Measurements from ENCODE around the gene CNPY4. TPM values are rescaled to one million over a fixed set of nuclear protein-coding genes. Genes with fewer than 3 reads are reported as not detected.

CNPY4 gene
- total and polyA plus RNA-seq, 10 of the 15 experiments (the other 5 are each of a cell fraction or from before 2014, with no cell fraction given) = 2.5 to 9.2 (median 6.8) TPM

DNA sequence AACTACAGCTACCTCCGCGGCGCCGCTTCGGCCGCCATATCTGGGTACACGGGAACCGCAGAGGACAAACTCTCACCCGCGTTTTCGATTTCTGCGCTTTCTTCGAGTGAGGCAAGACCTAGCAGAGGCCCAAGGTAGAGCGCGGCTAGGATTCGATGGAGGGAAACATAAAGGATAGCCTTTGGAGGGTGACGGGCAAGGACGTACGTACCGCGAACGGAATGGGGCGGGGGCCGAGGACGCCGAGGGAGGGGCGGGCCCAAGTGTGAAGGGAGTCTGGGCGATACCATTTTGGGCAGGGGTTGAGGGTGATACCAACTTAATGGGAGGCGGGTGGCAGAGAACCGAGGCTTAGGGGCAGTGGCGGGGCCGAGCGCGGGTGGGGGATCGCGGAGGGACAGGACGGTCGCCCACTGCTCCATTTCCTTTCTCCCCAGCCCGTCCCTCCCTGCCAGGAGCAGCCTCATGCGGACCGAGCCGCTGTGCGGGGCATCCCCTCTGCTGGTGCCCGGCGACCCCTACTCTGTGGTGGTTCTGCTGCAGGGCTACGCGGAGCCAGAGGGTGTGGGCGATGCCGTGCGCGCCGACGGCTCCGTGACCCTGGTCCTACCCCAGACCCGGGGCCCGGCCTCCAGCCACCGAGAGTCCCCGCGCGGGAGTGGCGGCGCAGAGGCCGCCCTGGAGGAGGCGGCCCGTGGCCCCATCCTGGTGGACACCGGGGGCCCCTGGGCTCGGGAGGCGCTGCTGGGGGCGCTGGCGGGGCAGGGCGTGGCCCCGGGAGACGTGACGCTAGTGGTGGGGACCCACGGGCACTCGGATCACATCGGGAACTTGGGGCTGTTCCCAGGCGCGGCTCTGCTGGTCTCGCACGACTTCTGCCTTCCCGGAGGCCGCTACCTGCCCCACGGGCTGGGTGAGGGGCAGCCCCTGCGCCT, 7.8 kb downstream of the CNPY4 start, which contains the start of gene MBLAC1 (continued):
- TF ChIP-seq, protein P1, sequence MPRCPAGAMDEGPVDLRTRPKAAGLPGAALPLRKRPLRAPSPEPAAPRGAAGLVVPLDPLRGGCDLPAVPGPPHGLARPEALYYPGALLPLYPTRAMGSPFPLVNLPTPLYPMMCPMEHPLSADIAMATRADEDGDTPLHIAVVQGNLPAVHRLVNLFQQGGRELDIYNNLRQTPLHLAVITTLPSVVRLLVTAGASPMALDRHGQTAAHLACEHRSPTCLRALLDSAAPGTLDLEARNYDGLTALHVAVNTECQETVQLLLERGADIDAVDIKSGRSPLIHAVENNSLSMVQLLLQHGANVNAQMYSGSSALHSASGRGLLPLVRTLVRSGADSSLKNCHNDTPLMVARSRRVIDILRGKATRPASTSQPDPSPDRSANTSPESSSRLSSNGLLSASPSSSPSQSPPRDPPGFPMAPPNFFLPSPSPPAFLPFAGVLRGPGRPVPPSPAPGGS (IDR thresholded peaks at IDR 0.05; ENCODE audit: borderline replicate concordance, insufficient read depth, low read depth, low read length, poor library complexity, severe bottlenecking) = no peak
- peak; percentile 79 for TF ChIP-seq POLR2A (IDR thresholded peaks at IDR 0.05; ENCODE audit: low read depth, low read length)
- TF ChIP-seq EZH2 (IDR thresholded peaks at IDR 0.05; ENCODE audit: borderline replicate concordance, control insufficient read depth, low read depth, low read length) = no peak
- TF ChIP-seq, protein P2, sequence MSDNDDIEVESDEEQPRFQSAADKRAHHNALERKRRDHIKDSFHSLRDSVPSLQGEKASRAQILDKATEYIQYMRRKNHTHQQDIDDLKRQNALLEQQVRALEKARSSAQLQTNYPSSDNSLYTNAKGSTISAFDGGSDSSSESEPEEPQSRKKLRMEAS (IDR thresholded peaks at IDR 0.05; ENCODE audit: low read depth, low read length) = no peak
- peak; percentile 96 for TF ChIP-seq PML (IDR thresholded peaks at IDR 0.05; ENCODE audit: low read length)
- TF ChIP-seq STAT1 (conservative IDR thresholded peaks at IDR 0.05) = no peak
- no peak for TF ChIP-seq SRF (IDR thresholded peaks at IDR 0.05; ENCODE audit: low read depth in 2 of 2, low read length in 2 of 2)
- TF ChIP-seq SMARCA5 (IDR thresholded peaks at IDR 0.05) = peak; percentile 75
- peak; percentile 17; the same call in 1 of the 2 replicates for TF ChIP-seq HCFC1 (IDR thresholded peaks at IDR 0.05; ENCODE audit: low read length)
- TF ChIP-seq, protein P3, sequence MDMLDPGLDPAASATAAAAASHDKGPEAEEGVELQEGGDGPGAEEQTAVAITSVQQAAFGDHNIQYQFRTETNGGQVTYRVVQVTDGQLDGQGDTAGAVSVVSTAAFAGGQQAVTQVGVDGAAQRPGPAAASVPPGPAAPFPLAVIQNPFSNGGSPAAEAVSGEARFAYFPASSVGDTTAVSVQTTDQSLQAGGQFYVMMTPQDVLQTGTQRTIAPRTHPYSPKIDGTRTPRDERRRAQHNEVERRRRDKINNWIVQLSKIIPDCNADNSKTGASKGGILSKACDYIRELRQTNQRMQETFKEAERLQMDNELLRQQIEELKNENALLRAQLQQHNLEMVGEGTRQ (IDR thresholded peaks at IDR 0.05; ENCODE audit: borderline replicate concordance, low read depth, low read length) = no peak
- TF ChIP-seq KLF5 (IDR thresholded peaks at IDR 0.05; ENCODE audit: partially characterized antibody) = peak; percentile 93
- no peak for TF ChIP-seq NR2C1 (IDR thresholded peaks at IDR 0.05)
- peak; percentile 82 for TF ChIP-seq HDGF (IDR thresholded peaks at IDR 0.05)
- TF ChIP-seq FOXM1 (IDR thresholded peaks at IDR 0.05; ENCODE audit: low read depth, low read length) = no peak
- TF ChIP-seq GABPA (IDR thresholded peaks at IDR 0.05; ENCODE audit: low read depth) = no peak
- TF ChIP-seq, protein P4, sequence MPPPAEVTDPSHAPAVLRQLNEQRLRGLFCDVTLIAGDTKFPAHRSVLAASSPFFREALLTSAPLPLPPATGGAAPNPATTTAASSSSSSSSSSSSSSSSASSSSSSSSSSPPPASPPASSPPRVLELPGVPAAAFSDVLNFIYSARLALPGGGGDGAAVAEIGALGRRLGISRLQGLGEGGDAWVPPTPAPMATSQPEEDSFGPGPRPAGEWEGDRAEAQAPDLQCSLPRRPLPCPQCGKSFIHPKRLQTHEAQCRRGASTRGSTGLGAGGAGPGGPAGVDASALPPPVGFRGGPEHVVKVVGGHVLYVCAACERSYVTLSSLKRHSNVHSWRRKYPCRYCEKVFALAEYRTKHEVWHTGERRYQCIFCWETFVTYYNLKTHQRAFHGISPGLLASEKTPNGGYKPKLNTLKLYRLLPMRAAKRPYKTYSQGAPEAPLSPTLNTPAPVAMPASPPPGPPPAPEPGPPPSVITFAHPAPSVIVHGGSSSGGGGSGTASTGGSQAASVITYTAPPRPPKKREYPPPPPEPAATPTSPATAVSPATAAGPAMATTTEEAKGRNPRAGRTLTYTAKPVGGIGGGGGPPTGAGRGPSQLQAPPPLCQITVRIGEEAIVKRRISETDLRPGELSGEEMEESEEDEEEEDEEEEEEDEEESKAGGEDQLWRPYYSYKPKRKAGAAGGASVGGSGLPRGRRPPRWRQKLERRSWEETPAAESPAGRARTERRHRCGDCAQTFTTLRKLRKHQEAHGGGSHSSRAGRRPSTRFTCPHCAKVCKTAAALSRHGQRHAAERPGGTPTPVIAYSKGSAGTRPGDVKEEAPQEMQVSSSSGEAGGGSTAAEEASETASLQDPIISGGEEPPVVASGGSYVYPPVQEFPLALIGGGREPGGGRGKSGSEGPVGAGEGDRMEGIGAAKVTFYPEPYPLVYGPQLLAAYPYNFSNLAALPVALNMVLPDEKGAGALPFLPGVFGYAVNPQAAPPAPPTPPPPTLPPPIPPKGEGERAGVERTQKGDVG (CRISPR knock-in tag; IDR thresholded peaks at IDR 0.05) = no peak
- TF ChIP-seq, protein P5, sequence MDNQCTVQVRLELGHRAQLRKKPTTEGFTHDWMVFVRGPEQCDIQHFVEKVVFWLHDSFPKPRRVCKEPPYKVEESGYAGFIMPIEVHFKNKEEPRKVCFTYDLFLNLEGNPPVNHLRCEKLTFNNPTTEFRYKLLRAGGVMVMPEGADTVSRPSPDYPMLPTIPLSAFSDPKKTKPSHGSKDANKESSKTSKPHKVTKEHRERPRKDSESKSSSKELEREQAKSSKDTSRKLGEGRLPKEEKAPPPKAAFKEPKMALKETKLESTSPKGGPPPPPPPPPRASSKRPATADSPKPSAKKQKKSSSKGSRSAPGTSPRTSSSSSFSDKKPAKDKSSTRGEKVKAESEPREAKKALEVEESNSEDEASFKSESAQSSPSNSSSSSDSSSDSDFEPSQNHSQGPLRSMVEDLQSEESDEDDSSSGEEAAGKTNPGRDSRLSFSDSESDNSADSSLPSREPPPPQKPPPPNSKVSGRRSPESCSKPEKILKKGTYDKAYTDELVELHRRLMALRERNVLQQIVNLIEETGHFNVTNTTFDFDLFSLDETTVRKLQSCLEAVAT (IDR thresholded peaks at IDR 0.05) = peak; percentile 84
- TF ChIP-seq, protein P6, sequence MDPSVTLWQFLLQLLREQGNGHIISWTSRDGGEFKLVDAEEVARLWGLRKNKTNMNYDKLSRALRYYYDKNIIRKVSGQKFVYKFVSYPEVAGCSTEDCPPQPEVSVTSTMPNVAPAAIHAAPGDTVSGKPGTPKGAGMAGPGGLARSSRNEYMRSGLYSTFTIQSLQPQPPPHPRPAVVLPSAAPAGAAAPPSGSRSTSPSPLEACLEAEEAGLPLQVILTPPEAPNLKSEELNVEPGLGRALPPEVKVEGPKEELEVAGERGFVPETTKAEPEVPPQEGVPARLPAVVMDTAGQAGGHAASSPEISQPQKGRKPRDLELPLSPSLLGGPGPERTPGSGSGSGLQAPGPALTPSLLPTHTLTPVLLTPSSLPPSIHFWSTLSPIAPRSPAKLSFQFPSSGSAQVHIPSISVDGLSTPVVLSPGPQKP (IDR thresholded peaks at IDR 0.05; ENCODE audit: low read depth, low read length) = no peak
- no peak for TF ChIP-seq ZNF207 (IDR thresholded peaks at IDR 0.05; ENCODE audit: borderline replicate concordance)

Data from GM12878 (cell line).